Measurements from ENCODE around the gene ZC3H4. TPM values are rescaled to one million over a fixed set of nuclear protein-coding genes. Genes with fewer than 3 reads are reported as not detected.

ZC3H4 gene
- total and polyA plus RNA-seq, 2 donors (not counting 1 experiment from before 2014, with no cell fraction given), result 8.4 to 13.5 TPM

- Histone ChIP-seq H3K4me2 (ENCODE audit: extremely low read depth, insufficient read depth, low read length) (no peak overlapping the region), H4K20me1 (ENCODE audit: control insufficient read depth, extremely low read depth, insufficient read depth, low read length) (no peaks in the 10 kb centered on the region), H3K4me3 (replicated peaks in 1 of 4; ENCODE audit: control extremely low read depth in 1 of 4, insufficient read depth in 1 of 4, low read depth in 3 of 4, low read length in 4 of 4) (no peak overlapping the region), H3K36me3 (ENCODE audit: control insufficient read depth, insufficient read depth, low read length) (peaks cover 19% of the 10 kb centered on the region), H3K27ac (ENCODE audit: insufficient read depth, low read length) (no peak overlapping the region), H3K27me3 (ENCODE audit: control insufficient read depth, insufficient read depth, low read length) (no peaks in the 10 kb centered on the region), H3K79me2 (ENCODE audit: control insufficient read depth, insufficient read depth, low read length) (peaks cover 10% of the 10 kb centered on the region), H2AFZ (ENCODE audit: low read length) (no peak overlapping the region), H3K9ac (ENCODE audit: insufficient read depth, low read length) (no peak overlapping the region), H3K9me3 (ENCODE audit: control insufficient read depth, insufficient read depth, low read depth, low read length) (no peaks in the 10 kb centered on the region), H3K4me1 (ENCODE audit: control insufficient read depth, extremely low read depth, insufficient read depth, low read length) (no peaks in the 10 kb centered on the region)
- no peak for DNase-seq (ENCODE audit: low read depth in 2 of 2)
- no peak for TF ChIP-seq EZH2 (IDR thresholded peaks at IDR 0.05; ENCODE audit: low read length, missing control alignments)
- TF ChIP-seq CTCF (conservative IDR thresholded peaks at IDR 0.05 in 1 of 2, IDR thresholded peaks at IDR 0.05 in 1 of 2; ENCODE audit: low read depth in 1 of 2, low read length in 2 of 2), result no peak
Observed at GRCh38 chr19:47089767-47090350, 23.7 kb downstream of the ZC3H4 start.

- Histone ChIP-seq H3K4me3 (replicated peaks in 1 of 4; ENCODE audit: control extremely low read depth in 1 of 4, insufficient read depth in 1 of 4, low read depth in 3 of 4, low read length in 4 of 4) (no peak overlapping the region), H3K27ac (ENCODE audit: insufficient read depth, low read length) (no peak overlapping the region), H3K4me2 (ENCODE audit: extremely low read depth, insufficient read depth, low read length) (no peak overlapping the region), H3K4me1 (ENCODE audit: control insufficient read depth, extremely low read depth, insufficient read depth, low read length) (no peaks in the 10 kb centered on the region), H3K36me3 (ENCODE audit: control insufficient read depth, insufficient read depth, low read length) (peaks cover 26% of the 10 kb centered on the region), H2AFZ (ENCODE audit: low read length) (no peak overlapping the region), H3K9ac (ENCODE audit: insufficient read depth, low read length) (no peak overlapping the region), H3K9me3 (ENCODE audit: control insufficient read depth, insufficient read depth, low read depth, low read length) (no peaks in the 10 kb centered on the region), H3K27me3 (ENCODE audit: control insufficient read depth, insufficient read depth, low read length) (no peaks in the 10 kb centered on the region), H3K79me2 (ENCODE audit: control insufficient read depth, insufficient read depth, low read length) (no peaks in the 10 kb centered on the region), H4K20me1 (ENCODE audit: control insufficient read depth, extremely low read depth, insufficient read depth, low read length) (no peaks in the 10 kb centered on the region)
- TF ChIP-seq CTCF (conservative IDR thresholded peaks at IDR 0.05 in 1 of 2, IDR thresholded peaks at IDR 0.05 in 1 of 2; ENCODE audit: low read depth in 1 of 2, low read length in 2 of 2) (no peak), EZH2 (IDR thresholded peaks at IDR 0.05; ENCODE audit: low read length, missing control alignments) (no peak)
- DNase-seq (ENCODE audit: low read depth in 2 of 2), result no peak
Observed at GRCh38 chr19:47086280-47086679, 27.3 kb downstream of the ZC3H4 start.

- DNase-seq (ENCODE audit: low read depth in 2 of 2), result no peak
- no peak overlapping the region for H2AFZ ChIP-seq (ENCODE audit: low read length)
- no peak overlapping the region for H3K9ac ChIP-seq (ENCODE audit: insufficient read depth, low read length)
- H4K20me1 ChIP-seq (ENCODE audit: control insufficient read depth, extremely low read depth, insufficient read depth, low read length), result no peaks in the 10 kb centered on the region
- H3K4me3 ChIP-seq (replicated peaks in 1 of 4; ENCODE audit: control extremely low read depth in 1 of 4, insufficient read depth in 1 of 4, low read depth in 3 of 4, low read length in 4 of 4), result no peak overlapping the region
- H3K9me3 ChIP-seq (ENCODE audit: control insufficient read depth, insufficient read depth, low read depth, low read length), result no peaks in the 10 kb centered on the region
- peaks cover 26% of the 10 kb centered on the region for H3K36me3 ChIP-seq (ENCODE audit: control insufficient read depth, insufficient read depth, low read length)
- TF ChIP-seq CTCF (conservative IDR thresholded peaks at IDR 0.05 in 1 of 2, IDR thresholded peaks at IDR 0.05 in 1 of 2; ENCODE audit: low read depth in 1 of 2, low read length in 2 of 2) (no peak), EZH2 (IDR thresholded peaks at IDR 0.05; ENCODE audit: low read length, missing control alignments) (no peak)
- no peaks in the 10 kb centered on the region for H3K27me3 ChIP-seq (ENCODE audit: control insufficient read depth, insufficient read depth, low read length)
- H3K27ac ChIP-seq (ENCODE audit: insufficient read depth, low read length), result no peak overlapping the region
- no peaks in the 10 kb centered on the region for H3K4me1 ChIP-seq (ENCODE audit: control insufficient read depth, extremely low read depth, insufficient read depth, low read length)
- no peaks in the 10 kb centered on the region for H3K79me2 ChIP-seq (ENCODE audit: control insufficient read depth, insufficient read depth, low read length)
- H3K4me2 ChIP-seq (ENCODE audit: extremely low read depth, insufficient read depth, low read length), result no peak overlapping the region
Observed at GRCh38 chr19:47084879-47085439, 28.6 kb downstream of the ZC3H4 start.

Measured in fibroblast of lung (primary cell).